NCI-H2029 (cell line): Measurements from ENCODE around the gene PKHD1.

ENCODE experiments used
- DNase-seq: peaks from one replicate; lab custom pipeline; 2025; lab: John Stamatoyannopoulos, UW

PKHD1 gene, protein sequence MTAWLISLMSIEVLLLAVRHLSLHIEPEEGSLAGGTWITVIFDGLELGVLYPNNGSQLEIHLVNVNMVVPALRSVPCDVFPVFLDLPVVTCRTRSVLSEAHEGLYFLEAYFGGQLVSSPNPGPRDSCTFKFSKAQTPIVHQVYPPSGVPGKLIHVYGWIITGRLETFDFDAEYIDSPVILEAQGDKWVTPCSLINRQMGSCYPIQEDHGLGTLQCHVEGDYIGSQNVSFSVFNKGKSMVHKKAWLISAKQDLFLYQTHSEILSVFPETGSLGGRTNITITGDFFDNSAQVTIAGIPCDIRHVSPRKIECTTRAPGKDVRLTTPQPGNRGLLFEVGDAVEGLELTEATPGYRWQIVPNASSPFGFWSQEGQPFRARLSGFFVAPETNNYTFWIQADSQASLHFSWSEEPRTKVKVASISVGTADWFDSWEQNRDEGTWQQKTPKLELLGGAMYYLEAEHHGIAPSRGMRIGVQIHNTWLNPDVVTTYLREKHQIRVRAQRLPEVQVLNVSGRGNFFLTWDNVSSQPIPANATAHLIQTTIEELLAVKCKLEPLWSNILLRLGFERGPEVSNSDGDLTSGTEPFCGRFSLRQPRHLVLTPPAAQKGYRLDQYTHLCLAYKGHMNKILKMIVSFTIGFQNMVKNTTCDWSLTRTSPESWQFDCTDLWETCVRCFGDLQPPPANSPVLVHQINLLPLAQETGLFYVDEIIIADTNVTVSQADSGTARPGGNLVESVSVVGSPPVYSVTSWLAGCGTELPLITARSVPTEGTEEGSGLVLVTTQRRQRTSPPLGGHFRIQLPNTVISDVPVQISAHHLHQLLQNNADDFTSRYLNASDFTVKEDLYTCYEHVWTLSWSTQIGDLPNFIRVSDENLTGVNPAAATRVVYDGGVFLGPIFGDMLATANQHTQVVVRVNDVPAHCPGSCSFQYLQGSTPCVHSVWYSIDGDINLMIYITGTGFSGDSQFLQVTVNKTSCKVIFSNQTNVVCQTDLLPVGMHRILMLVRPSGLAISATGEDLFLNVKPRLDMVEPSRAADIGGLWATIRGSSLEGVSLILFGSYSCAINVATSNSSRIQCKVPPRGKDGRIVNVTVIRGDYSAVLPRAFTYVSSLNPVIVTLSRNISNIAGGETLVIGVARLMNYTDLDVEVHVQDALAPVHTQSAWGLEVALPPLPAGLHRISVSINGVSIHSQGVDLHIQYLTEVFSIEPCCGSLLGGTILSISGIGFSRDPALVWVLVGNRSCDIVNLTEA (N-terminal part only)

DNA sequence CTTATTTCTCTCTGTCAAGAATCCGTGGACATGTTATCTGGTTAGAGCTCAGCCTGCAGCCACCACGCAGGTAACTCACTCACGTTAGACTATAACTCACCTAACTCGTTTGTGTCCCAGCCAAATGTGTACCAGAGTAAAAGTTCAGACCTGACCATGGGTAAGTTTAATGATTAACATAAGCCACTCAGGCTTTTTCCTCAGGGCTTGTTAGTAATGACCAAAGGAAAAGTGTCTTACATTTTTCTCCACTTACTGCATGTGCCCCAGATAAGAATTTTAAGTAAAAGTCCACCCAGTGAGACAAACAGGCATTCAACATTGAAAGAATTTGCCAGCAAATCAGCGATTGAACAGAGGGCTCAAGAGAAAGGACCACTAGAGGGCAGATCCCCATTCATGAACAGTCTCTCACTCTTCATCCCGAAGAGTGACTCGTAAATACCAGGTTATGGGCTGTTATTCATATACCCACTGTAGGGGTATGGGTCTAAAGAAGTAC lies at the start of gene PKHD1:
Gene PKHD1 (minus strand): TSS at position 116 of the 502 bp plus-strand sequence. CDS start 2,680 bp downstream, outside the sequence.
- DNase-seq = no peak

DNA sequence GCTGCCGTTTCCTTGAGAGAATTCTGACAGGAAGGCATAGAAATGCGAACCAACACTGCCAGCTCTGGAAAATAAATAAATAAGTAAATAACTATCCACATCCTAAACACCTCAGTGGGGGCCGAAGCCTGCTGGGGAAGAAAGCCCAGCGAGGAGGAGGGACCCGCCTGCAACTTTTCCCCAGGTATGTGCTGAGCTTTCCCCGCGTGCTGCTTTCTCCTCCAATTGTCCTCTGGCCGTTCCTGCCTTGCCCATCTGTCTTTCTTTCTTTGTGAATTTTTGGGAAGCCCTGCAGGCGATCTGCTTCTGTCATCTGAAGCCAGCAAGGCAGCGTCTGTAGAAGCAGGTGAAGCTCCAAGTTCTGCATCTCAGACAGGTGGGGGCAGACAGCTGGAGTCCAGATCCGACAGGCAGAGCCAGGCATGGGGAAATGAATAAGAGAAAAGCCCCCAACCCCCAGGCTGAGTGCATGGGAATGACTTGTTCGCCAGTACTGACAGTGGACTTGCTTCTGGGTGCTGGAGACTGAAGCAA lies 49.6 kb upstream of the PKHD1 start:
- DNase-seq = no peak

DNA sequence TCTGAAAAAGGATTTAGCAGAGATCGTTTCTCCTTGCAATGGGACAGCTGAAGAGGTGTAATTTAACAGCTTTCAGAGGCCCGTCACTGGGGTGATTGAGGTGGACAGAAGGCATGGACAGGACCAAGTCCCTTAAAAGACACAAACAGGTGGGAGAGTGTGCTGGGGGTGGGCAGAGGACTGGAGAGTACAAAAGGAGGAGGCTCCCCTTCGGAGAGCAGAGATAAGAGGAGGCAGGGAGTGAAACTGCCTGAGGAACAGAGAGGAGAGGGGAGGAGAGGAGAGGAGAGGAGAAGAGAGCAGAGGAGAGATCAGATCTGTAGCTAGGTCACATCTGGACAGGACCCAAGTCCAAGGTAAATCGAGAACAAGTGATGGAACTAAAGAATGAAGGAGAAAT lies 48.6 kb upstream of the PKHD1 start:
- DNase-seq = no peak

DNA sequence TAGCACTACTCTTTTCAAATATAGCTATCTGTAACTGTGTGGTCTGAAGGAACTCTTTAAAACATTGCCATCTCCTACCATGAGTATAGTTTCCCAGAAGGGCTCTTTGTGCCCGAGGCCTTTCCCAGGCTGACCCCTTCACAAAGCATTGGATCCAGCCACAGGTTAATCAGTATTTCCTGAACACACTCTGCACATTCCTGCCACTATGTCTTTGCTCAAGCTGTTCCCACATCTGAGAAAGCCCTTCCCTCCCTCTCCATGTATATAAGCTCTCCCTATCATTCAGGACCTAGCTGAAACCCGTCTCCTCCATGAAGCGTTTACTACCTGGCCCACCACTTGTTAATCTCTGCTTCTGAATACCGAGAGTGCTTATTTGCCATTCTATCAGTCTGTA lies 47.8 kb upstream of the PKHD1 start:
- DNase-seq = no peak

DNA sequence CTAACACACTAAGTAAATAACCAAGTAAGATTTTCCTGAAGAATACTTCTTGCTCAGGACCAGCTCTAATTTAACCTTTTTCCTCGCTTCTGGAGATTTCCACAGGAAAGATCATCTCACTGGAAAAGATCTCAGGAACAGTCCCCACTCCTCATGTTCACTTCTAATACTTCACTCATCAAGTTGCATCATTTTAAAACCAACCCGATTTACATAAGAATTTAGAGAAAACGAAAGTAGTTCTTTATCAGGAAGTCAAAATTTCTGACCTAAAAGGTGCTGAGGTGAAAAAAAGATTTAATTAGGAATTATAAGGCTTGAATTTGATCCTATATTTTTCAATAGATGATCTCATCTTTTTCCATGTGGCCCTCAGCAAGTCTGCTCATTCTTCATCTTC lies 46.6 kb upstream of the PKHD1 start:
- no peak for DNase-seq

DNA sequence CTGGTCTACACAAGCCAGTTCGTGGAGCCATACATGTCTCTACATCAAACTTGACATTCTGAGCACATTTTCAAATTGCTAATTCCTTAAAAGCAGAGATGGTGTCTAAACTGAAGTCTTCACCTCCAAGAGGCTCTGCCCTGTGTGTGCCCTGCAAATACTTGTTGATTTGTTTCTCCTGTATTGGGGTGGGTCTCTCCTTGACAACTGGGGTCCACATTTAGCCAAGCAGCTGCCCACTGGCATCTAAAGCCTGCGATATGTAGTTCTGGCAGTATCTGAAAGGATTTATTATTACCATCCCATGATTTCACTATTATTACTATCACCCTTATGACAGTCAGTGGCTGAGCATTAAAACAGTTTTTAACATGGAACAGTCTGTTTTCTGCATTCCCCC lies 45.9 kb upstream of the PKHD1 start:
- DNase-seq = no peak

DNA sequence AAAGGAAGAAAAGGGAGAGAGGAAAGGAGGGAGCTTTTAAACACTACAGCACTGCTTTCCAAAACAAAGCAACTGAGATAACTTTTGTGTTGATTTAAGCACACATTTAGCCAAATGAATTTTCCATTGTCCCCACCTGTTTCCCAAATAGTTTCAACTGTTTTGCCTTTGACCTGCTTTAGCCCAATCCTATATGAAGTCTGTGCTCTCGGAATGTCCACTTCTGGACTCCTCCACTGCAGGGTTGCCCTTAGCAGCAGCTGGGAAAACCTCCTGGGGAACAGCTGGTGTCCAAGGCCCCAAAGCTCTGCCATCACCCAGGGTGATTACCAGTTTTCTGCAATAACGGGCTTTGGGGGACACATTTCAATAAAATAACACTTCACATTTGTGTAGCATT lies 44.9 kb upstream of the PKHD1 start:
- DNase-seq = no peak

DNA sequence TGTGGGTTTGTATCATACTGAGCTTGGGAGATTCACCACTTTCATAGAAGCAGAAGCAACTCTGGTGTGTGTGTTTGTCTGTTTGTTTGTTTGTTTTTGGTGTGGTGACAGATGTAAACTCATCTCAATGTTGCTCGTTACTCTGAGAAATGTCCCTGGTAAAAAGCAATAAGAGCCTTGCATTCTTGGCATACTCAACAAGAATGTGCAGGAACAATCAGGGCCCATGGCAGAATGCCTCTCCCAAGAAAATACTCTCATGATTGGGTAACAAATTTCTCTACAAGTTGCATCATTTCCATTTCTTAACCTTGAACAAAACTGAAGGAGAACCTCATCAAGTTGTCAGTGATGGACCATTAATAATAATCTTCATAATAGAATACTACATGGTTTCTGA lies 43.0 kb upstream of the PKHD1 start:
- DNase-seq = no peak

DNA sequence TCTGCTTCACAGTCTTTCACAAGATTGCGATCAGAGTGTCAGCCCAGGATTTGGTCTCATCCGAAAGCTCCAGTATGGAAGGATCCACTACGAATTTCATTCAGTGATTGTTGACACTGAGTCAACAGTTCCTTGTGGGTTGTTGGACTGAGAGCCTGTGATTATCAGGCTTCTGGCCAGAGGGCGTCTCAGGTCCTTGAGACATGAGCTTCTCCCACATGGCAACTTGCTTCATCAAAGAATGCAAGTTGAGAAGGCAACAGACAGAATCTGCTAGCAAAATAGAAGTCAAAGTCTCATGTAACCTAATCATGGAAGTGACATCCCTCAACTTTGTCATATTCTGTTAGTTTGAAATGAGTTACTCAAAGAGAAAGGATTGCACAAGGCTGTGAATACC lies 40.5 kb upstream of the PKHD1 start:
- DNase-seq = no peak

DNA sequence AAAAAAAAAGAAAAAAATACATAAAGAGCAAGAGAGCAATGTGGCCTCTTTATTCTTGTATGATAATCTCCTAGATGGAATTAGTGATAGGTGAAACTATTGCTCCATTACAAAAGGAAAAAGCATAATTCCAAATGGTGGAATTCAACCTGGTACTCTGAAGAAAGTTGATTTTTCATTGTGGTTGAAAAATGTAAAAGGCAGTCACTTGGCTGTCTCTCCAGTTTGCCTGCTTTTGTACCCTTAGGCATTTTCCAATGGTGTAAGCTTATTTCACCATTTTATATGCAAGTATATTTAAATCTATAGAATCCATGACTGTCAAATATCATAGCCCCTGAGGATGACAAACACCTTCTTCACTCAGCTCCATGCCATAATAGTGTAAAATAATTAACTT lies 38.8 kb upstream of the PKHD1 start:
- DNase-seq = no peak

DNA sequence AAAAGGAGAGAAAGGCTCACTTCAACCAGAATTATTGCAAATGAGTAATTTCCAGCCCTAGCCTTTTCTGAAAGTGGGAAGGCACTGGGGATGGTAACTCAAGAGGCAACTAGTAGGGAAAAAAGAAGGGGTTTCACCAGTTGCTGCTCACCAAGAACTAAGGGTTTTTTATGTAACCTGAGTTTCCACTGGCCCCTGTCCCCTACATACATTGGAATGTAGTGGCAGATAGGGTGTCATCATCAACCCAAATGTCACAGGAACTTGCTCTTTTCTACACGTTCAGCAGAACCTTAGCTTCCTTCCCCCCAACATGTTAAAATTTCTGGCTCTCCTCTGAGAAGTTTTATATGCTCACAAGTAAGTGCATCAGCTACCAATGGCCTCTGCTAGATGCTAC lies 38.2 kb upstream of the PKHD1 start:
- no peak for DNase-seq

DNA sequence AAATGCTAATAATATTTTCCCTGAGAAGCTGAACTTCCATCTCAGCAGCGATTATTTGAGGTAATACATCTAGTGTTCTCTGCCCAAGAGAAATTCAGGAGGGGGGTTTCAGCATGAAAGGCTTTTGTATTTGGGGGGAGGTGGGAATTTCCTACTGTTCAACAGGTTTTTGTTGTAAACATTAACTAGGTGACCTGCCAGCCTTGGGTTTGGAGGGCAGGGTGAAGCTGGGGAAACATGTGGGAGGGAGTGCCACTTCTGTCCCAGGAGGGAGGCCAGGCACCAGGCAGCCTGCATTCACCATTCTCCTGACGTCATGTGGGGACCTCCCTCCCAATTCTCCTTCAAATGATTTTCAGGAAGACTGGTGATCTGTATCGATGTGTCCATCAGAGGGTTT lies 37.7 kb upstream of the PKHD1 start:
- no peak for DNase-seq

DNA sequence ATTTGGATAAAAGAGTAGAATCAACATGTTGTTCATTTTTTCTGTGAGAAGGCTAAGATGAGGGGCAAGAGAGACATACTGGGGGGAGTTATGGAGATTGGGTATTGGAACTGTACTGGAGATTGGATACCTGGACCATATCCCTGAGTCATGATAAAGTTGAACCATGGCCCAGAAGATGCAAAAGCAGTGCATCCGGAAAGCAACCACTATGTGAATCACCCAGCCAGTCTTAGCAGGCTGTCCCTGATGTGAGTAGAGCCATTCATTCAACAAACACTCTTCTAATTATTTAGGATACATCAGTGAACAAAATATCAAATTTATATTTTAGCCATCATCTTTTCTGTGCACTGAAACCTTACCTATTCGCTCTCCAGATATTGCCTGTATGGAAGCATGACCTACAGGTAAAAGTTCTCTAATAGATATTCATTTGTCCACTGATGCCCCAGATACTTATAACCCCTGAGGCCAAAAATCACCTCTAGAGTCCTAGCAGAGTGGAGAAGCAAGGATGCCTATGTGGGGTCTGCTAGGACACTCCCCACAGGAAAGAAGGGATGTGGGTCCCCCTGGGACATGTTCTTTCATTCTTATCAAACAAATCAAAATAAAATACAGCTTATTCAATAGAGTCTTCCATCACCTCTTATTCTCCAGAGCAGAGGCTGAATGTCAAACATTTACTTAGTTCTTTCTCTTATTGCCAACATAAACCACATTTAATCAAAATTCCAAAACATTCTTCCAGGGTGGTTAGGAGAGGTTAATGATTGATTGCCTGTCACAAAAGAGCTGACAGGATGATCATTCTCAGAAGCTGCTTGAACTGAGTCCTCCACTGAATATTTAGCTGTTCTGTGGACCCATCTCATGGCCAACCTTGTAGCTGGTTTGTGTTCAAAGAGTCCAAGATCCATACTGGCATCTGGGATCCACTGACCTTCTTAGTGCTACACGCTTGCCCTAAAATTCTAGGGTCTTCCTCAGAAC lies 37.0 kb upstream of the PKHD1 start:
- no peak for DNase-seq

DNA sequence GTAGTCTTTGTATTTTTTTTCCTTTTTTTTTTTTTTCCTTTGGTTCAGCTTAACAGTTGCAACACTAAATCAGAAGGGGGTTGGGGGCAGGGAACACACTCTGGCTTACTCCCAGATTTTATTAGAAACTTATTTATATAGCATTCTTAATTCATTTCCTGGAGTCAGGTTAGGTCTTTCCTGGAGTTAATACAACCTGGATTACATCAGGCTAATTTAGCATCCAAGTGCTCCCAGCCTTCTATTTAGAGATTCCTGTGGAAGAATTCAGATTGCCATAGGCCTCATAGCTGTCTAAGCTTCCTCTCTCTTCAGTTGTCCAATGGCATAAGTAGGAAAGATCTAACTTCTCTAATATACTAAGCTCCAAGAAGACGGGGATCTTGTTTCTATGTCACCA lies 35.8 kb upstream of the PKHD1 start:
- no peak for DNase-seq

DNA sequence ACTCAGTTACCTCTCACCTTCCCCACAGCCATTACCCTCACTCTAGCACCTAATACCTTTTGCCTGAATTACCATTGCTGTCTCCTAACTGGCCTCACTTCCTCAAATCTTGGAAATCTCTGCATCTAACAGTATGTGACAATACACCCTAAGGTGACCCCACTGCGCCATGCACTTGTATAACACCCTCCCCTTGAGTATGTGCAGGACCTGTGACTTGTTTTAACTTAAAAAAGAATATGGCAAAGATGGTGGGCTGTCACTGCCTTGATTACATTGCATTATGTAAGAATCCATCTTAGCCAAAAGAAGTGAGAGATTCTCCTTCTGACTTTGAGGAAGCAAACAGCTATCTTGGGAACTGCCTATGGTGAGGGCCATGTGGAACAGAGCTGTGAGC lies 29.9 kb upstream of the PKHD1 start:
- DNase-seq = no peak

DNA sequence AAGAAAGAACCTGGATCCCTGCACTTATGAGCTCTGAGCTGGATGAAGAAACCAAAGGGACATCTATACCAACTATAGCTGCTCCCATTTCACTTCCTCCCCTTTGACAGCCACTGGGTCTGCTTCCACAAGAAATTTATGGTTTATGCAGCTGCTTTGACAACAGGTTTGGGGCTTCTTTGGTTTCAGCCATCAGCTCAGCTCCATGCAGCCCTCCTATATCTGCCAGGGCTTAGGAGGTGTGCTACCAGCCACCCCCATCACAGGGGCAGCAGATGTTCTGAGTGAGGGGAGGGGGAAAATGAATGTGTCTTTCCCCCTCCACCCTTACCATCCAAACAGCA lies 29.2 kb upstream of the PKHD1 start:
- no peak for DNase-seq

DNA sequence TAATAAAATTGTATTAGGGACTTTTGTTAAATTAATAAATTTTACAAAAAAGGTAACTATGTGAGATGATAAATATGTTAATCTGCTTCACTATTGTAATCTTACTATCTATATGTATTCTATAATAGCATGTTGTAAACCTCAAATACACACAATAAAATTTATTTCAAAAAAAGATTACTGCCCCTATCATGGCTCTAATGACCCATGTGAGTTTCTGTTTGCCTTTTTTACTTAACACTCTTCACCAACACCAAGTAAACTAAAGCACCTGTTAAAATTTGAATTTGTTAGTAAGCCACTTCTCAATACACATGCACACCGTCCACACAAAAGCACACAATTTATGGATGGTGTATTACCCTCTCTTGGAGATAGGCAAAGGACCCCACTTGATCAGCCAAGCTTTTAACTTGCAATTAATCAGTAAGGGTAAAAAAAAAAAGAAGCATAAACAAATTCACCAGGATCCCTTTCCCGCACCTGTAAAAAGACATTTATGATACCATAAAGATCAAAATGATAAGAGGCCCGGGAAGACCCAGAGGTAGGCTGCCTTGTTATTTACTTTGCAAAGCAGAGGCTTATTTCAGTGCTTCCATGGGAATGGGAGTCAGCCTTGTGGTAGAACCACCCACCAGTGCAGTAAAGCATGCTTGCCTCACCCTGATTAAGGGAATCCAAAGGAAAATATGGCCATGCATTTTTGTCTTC lies 28.6 kb upstream of the PKHD1 start:
- no peak for DNase-seq

DNA sequence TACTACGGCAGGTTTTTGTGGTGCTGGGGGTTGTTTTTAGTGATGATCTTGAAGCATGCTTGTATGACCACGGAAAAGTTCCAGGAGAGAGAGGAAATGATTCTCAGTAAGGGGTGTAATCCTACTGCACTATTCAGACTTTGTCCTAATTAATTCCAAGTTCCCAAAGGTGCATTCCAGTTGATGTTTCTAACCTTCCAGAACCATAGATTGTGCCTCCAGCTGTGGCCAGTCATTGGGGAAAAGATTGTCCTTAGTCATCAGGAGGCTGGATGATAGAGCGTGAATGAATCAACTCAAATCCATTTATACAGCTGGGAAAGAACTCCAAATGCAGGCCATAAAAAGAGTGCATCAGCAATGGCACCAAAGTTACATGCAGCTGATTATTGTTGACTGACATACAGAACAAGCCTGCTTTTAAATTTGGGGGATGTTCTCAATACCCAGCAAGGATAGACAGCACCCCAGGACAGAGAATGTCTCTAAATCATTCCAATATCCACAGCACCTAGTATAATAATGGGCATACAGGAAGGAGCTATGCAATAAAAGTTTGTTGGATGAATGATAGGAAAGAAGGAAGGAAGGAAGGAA lies 27.8 kb upstream of the PKHD1 start:
- DNase-seq = no peak

DNA sequence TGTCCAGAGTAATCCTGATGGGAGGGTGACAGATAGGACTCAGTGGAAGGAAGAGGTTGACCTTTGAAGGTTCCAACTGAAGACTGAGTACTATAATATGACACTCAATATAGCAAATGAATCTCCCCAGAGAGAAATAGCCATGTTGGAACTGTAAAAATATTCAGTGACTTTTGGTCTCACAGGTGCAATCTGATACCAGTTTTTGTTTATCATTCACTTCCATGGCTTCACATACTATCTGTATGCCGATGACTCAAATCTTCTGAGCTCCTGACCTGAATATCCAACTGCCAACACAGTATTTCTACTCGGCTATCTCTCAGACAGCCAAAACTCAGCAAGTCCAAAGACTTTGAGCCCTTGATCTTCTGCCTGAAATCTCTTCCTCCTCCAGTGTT lies 21.8 kb upstream of the PKHD1 start:
- DNase-seq = no peak

DNA sequence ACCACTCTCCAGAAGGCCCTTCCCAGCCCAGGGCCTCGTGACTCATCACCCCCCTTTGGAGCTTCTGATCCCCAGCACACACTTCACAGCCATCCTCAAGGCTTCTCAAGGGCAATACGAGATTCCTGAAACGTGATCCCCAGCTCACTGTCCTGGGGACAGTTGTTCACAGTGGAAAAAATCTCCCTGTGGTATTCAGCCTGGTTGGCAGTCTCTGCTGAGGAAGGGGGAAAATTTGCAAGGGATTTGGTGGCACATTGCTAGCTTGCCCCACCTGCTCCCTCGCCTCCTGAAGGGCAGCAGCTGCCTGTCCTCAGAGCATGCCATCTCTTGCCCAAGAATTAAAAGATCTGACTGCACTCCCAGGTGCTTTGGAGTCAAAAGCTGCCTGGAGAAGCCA lies 20.7 kb upstream of the PKHD1 start:
- no peak for DNase-seq
